HCT116 (cell line): ENCODE results near the gene ALOX12B. TPM values are rescaled to one million over a fixed set of nuclear protein-coding genes. Genes with fewer than 3 reads are reported as not detected.

Experiments used
- ATAC-seq: fragments of 200-7000 bp; cut with Tn5 transposase; 2 replicates; pipeline ENCODE4 v1.9.1; 2020; ENCODE audit warnings: mild to moderate bottlenecking, moderate library complexity
- BruUV-seq: library from RNA; stranded (reverse); fragments of 400-500 nt; replicated peaks from 2 replicates; lab custom pipeline; 2021; lab: Mats Ljungman, UMichigan
- CTCF ChIA-PET: fragments of 300-600 bp; sonication (Branson Sonifier 250); formaldehyde crosslinking; loops from one replicate; lab custom pipeline; 2021; ENCODE audit warnings: antibody characterized with exemption; lab: Charles Lee
- POLR2A ChIA-PET: fragments of 300-600, 350-600 bp; sonication (Branson Sonifier 250); formaldehyde crosslinking; loops from one replicate; lab custom pipeline; 2021; ENCODE audit warnings: antibody characterized with exemption; lab: Charles Lee
- RAD21 ChIA-PET, 2 experiments: fragments of 300-600 bp; sonication (Branson Sonifier 250); formaldehyde crosslinking; loops; one replicate each; lab custom pipeline; 2023; ENCODE audit warnings: low total read pairs in 2 of 2; ENCODE audit not compliant: uncharacterized antibody in 2 of 2, unreplicated experiment in 2 of 2, low non-redundant PET in 1 of 2; lab: Charles Lee
- DNase-seq: peaks from one replicate; pipeline ENCODE4 v3.0.0-alpha.2; 2010; ENCODE audit warnings: low read depth, low spot score
- H2AFZ ChIP-seq: fragments of 200-600 bp; shearing (Covaris generic), sonication (generic); 2 replicates; pipeline ENCODE4 v1.6.1; 2017; ENCODE audit warnings: low read depth, mixed run types, mixed read lengths, antibody characterized with exemption, low read length; ENCODE audit not compliant: poor library complexity, severe bottlenecking
- H3K27ac ChIP-seq: 2 replicates; pipeline ENCODE4 v1.5.1; 2012; ENCODE audit warnings: low read depth, low read length
- H3K27me3 ChIP-seq: fragments of 200-600 bp; sonication (generic); 2 replicates; pipeline ENCODE4 v1.6.1; 2016; ENCODE audit warnings: mixed run types, low read length, mixed read lengths; ENCODE audit not compliant: insufficient read depth
- H3K36me3 ChIP-seq, 2 experiments: fragments of 200-500 bp in 1 of 2; fragments of 200-600 bp in 1 of 2; sonication (Bioruptor generic) in 1 of 2; sonication (generic) in 1 of 2; 2 replicates each; pipeline versions ENCODE4 v1.5.1 to v1.6.1; 2014 to 2016; ENCODE audit warnings: low read length in 2 of 2, inconsistent platforms in 1 of 2, mixed read lengths in 1 of 2, mixed run types in 1 of 2; ENCODE audit not compliant: insufficient read depth in 2 of 2, control insufficient read depth in 1 of 2
- H3K4me1 ChIP-seq, 2 experiments: fragments of 200-600 bp in 1 of 2; sonication (generic) in 1 of 2; 2 replicates each; pipeline versions ENCODE4 v1.5.1 to v1.6.1; 2012 to 2017; ENCODE audit warnings: low read length in 2 of 2, inconsistent platforms in 1 of 2, mild to moderate bottlenecking in 1 of 2, mixed read lengths in 1 of 2, mixed run types in 1 of 2, moderate library complexity in 1 of 2; ENCODE audit not compliant: insufficient read depth in 2 of 2, control insufficient read depth in 1 of 2
- H3K4me2 ChIP-seq: fragments of 200-600 bp; sonication (generic); 2 replicates; pipeline ENCODE4 v1.6.1; 2017; ENCODE audit warnings: mixed run types, low read length, mixed read lengths
- H3K4me3 ChIP-seq, 2 experiments: fragments of 200-600 bp in 1 of 2; sonication (generic) in 1 of 2; replicated peaks in 1 of 2; 2 replicates each; pipeline ENCODE4 v1.5.1; 2011 to 2016; ENCODE audit warnings: low read length in 2 of 2, control low read depth in 1 of 2, low read depth in 1 of 2, mild to moderate bottlenecking in 1 of 2, mixed read lengths in 1 of 2, mixed run types in 1 of 2
- H3K79me2 ChIP-seq: fragments of 200-600 bp; sonication (generic); 2 replicates; pipeline ENCODE4 v1.6.1; 2017; ENCODE audit warnings: mild to moderate bottlenecking, mixed run types, low read length, moderate library complexity, mixed read lengths; ENCODE audit not compliant: insufficient read depth
- H3K9ac ChIP-seq: fragments of 200-600 bp; sonication (generic); 2 replicates; pipeline ENCODE4 v1.6.1; 2016; ENCODE audit warnings: low read length, mixed read lengths
- H3K9me2 ChIP-seq: fragments of 200-600 bp; sonication (generic), shearing (Covaris generic); 2 replicates; pipeline ENCODE4 v1.6.1; 2017; ENCODE audit warnings: mixed run types, mild to moderate bottlenecking, moderate library complexity; ENCODE audit not compliant: insufficient read depth
- H3K9me3 ChIP-seq, 2 experiments: fragments of 200-500 bp in 1 of 2; fragments of 200-600 bp in 1 of 2; sonication (Bioruptor generic) in 1 of 2; sonication (generic) in 1 of 2; 2 replicates each; pipeline ENCODE4 v1.6.1; 2014 to 2017; ENCODE audit warnings: low read length in 2 of 2, mixed read lengths in 2 of 2, inconsistent platforms in 1 of 2, low read depth in 1 of 2, mild to moderate bottlenecking in 1 of 2, mixed run types in 1 of 2, moderate library complexity in 1 of 2; ENCODE audit not compliant: control insufficient read depth in 1 of 2, insufficient read depth in 1 of 2
- H4K20me1 ChIP-seq: fragments of 200-600 bp; sonication (generic), shearing (Covaris generic); 2 replicates; pipeline ENCODE4 v1.6.1; 2017; ENCODE audit warnings: mixed run types, mild to moderate bottlenecking, moderate library complexity; ENCODE audit not compliant: insufficient read depth
- CBX3 ChIP-seq: IDR thresholded peaks from 2 replicates; pipeline ENCODE4 v1.6.1; 2012; ENCODE audit warnings: low read depth
- CEBPB ChIP-seq: IDR thresholded peaks from 2 replicates; pipeline ENCODE4 v1.6.1; 2012; ENCODE audit warnings: low read depth
- EGR1 ChIP-seq: IDR thresholded peaks from 2 replicates; pipeline ENCODE4 v1.6.1; 2012; ENCODE audit warnings: low read depth
- ELF1 ChIP-seq: IDR thresholded peaks from 2 replicates; pipeline ENCODE4 v1.6.1; 2012; ENCODE audit warnings: low read depth, borderline replicate concordance
- EZH2 ChIP-seq: fragments of 200-600 bp; sonication (generic); IDR thresholded peaks from 2 replicates; pipeline ENCODE4 v1.6.1; 2017; ENCODE audit warnings: antibody characterized with exemption, mixed run types
- EZH2phosphoT487 ChIP-seq: fragments of 200-600 bp; IDR thresholded peaks from 2 replicates; pipeline ENCODE4 v1.6.1; 2018; ENCODE audit warnings: antibody characterized with exemption, borderline replicate concordance
- FOSL1 ChIP-seq: IDR thresholded peaks from 2 replicates; pipeline ENCODE4 v1.6.1; 2012; ENCODE audit warnings: low read depth
- POLR2A ChIP-seq: IDR thresholded peaks from 2 replicates; pipeline ENCODE4 v1.7.0; 2011; ENCODE audit warnings: borderline replicate concordance; ENCODE audit not compliant: insufficient read depth, insufficient read length; ENCODE audit errors: extremely low read depth
- POLR2AphosphoS5 ChIP-seq: IDR thresholded peaks from 2 replicates; pipeline ENCODE4 v1.6.1; 2011; ENCODE audit warnings: mild to moderate bottlenecking, low read depth, low read length, moderate library complexity
- RAD21 ChIP-seq: IDR thresholded peaks from 2 replicates; pipeline ENCODE4 v1.6.1; 2012; ENCODE audit warnings: low read depth, mild to moderate bottlenecking
- SIN3A ChIP-seq: IDR thresholded peaks from 2 replicates; pipeline ENCODE4 v1.6.1; 2012; ENCODE audit warnings: low read depth
- SP1 ChIP-seq: IDR thresholded peaks from 2 replicates; pipeline ENCODE4 v1.6.1; 2012; ENCODE audit warnings: low read depth
- SRF ChIP-seq: IDR thresholded peaks from 2 replicates; pipeline ENCODE4 v1.6.1; 2012; ENCODE audit warnings: low read depth
- ZFX ChIP-seq: fragments of 450-650 bp; IDR thresholded peaks from 2 replicates; pipeline ENCODE4 v1.6.1; 2017
- ZNF274 ChIP-seq: fragments of 200-500 bp; sonication (Bioruptor generic); IDR thresholded peaks from 2 replicates; pipeline ENCODE4 v1.6.1; 2014; ENCODE audit warnings: mild to moderate bottlenecking, low read depth, low read length, inconsistent platforms
- intact Hi-C: fragments of 100-400 bp; cut with micrococcal nuclease; formaldehyde crosslinking; loops from 2 replicates; pipeline ENCODE4 v1.10.0; 2022
- total RNA-seq: library from RNA; stranded (reverse); gene quantifications from one replicate; pipeline ENCODE4 v1.2.1, GENCODE V29; 2021; ENCODE audit not compliant: unreplicated experiment
- TF ChIP-seq, protein P1 (sequence below): IDR thresholded peaks from 2 replicates; pipeline ENCODE4 v1.6.1; 2012; ENCODE audit warnings: low read depth
- TF ChIP-seq, protein P2 (sequence below): IDR thresholded peaks from 2 replicates; pipeline ENCODE4 v1.6.1; 2012
- TF ChIP-seq, protein P3 (sequence below): IDR thresholded peaks from 2 replicates; pipeline ENCODE4 v1.6.1; 2012
- TF ChIP-seq, protein P4 (sequence below): IDR thresholded peaks from 2 replicates; pipeline ENCODE4 v1.6.1; 2011; ENCODE audit warnings: mild to moderate bottlenecking, low read length, moderate library complexity; ENCODE audit not compliant: insufficient replicate concordance; ENCODE audit errors: extremely low read depth

Gene ALOX12B
- total RNA-seq, 1 experiment from 2014 or later: 3.8 TPM

DNA sequence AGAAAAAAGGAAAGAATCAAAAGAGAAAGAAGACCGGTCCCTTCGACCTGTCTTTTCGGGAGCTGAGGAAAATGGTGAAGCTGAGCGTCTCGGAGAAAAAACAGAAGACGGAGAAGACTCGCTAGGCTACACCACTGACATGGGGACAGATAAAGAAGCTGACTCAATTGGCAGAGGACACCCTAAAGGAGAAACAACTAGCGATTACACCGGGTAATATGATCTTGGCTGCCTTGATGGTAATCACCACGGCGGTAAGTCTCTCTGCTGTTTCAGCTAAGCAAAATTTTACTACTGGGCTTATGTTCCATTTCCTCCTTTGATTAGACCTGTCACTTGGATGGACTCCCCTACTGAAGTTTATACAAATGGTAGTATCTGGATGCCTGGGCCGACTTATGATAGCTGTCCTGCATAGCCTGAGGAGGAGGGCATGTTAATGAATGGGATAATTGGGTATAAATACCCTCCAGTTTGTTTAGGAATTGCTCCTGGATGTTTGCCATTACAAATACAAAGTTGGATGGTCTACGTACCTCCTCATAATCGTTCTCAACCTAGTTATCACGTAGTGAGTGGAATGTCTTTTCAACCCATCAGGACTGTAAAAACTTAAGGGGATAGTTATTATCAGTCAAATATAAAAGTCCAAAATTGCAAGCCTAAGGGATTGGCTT, 24.6 kb downstream of the ALOX12B start:
- ChIA-PET RAD21 (no interaction called here), CTCF (interaction anchor here (3.6 kb wide), 1 partner anchor 11 kb away, joined by 29 read pairs; no protein-coding TSS in a partner anchor), POLR2A (no interaction called here)
- no TSS peak for BruUV-seq
- no peak overlapping the region for H3K4me2 ChIP-seq
- H3K9me2 ChIP-seq: no peaks in the 10 kb centered on the region
- no peaks in the 10 kb centered on the region for H3K9me3 ChIP-seq
- no peak overlapping the region for H3K4me3 ChIP-seq
- H3K27me3 ChIP-seq: no peaks in the 10 kb centered on the region
- H3K27ac ChIP-seq: no peak overlapping the region
- no peak for ATAC-seq
- no peaks in the 10 kb centered on the region for H4K20me1 ChIP-seq
- H3K4me1 ChIP-seq: peaks cover 0 to 11% of the 10 kb centered on the region in 2 experiments; a peak in 3 of 4 replicates
- intact Hi-C loops: loop anchor here (5.0 kb wide), 4 partner anchors 239 to 724 kb away; partner anchors contain the start of gene RPL26
- H3K9ac ChIP-seq: no peak overlapping the region
- no peaks in the 10 kb centered on the region for H3K79me2 ChIP-seq
- H2AFZ ChIP-seq: no peak overlapping the region
- no peak for DNase-seq
- TF ChIP-seq POLR2A (no peak), EGR1 (no peak), FOSL1 (no peak), EZH2 (no peak), ELF1 (no peak), CEBPB (no peak), ZFX (no peak), EZH2phosphoT487 (no peak), ZNF274 (no peak), SP1 (no peak), POLR2AphosphoS5 (no peak), RAD21 (no peak), SRF (no peak), SIN3A (no peak), CBX3 (no peak)
- TF ChIP-seq, protein P1, sequence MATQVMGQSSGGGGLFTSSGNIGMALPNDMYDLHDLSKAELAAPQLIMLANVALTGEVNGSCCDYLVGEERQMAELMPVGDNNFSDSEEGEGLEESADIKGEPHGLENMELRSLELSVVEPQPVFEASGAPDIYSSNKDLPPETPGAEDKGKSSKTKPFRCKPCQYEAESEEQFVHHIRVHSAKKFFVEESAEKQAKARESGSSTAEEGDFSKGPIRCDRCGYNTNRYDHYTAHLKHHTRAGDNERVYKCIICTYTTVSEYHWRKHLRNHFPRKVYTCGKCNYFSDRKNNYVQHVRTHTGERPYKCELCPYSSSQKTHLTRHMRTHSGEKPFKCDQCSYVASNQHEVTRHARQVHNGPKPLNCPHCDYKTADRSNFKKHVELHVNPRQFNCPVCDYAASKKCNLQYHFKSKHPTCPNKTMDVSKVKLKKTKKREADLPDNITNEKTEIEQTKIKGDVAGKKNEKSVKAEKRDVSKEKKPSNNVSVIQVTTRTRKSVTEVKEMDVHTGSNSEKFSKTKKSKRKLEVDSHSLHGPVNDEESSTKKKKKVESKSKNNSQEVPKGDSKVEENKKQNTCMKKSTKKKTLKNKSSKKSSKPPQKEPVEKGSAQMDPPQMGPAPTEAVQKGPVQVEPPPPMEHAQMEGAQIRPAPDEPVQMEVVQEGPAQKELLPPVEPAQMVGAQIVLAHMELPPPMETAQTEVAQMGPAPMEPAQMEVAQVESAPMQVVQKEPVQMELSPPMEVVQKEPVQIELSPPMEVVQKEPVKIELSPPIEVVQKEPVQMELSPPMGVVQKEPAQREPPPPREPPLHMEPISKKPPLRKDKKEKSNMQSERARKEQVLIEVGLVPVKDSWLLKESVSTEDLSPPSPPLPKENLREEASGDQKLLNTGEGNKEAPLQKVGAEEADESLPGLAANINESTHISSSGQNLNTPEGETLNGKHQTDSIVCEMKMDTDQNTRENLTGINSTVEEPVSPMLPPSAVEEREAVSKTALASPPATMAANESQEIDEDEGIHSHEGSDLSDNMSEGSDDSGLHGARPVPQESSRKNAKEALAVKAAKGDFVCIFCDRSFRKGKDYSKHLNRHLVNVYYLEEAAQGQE: no peak
- TF ChIP-seq, protein P2, sequence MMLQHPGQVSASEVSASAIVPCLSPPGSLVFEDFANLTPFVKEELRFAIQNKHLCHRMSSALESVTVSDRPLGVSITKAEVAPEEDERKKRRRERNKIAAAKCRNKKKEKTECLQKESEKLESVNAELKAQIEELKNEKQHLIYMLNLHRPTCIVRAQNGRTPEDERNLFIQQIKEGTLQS: no peak
- TF ChIP-seq, protein P3, sequence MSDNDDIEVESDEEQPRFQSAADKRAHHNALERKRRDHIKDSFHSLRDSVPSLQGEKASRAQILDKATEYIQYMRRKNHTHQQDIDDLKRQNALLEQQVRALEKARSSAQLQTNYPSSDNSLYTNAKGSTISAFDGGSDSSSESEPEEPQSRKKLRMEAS: no peak
- TF ChIP-seq, protein P4, sequence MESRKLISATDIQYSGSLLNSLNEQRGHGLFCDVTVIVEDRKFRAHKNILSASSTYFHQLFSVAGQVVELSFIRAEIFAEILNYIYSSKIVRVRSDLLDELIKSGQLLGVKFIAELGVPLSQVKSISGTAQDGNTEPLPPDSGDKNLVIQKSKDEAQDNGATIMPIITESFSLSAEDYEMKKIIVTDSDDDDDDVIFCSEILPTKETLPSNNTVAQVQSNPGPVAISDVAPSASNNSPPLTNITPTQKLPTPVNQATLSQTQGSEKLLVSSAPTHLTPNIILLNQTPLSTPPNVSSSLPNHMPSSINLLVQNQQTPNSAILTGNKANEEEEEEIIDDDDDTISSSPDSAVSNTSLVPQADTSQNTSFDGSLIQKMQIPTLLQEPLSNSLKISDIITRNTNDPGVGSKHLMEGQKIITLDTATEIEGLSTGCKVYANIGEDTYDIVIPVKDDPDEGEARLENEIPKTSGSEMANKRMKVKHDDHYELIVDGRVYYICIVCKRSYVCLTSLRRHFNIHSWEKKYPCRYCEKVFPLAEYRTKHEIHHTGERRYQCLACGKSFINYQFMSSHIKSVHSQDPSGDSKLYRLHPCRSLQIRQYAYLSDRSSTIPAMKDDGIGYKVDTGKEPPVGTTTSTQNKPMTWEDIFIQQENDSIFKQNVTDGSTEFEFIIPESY: no peak
- no peaks in the 10 kb centered on the region for H3K36me3 ChIP-seq
